ENCODE measurements around the gene CDH18. TPM values are rescaled to one million over a fixed set of nuclear protein-coding genes. Genes with fewer than 3 reads are reported as not detected.

The CDH18 gene
- total and polyA plus RNA-seq, 2 donors (not counting 1 experiment from before 2014, with no cell fraction given): 0.16 to 0.33 TPM

- H2AFZ ChIP-seq (ENCODE audit: low read length): no peak overlapping the region
- no peaks in the 10 kb centered on the region for H3K79me2 ChIP-seq (ENCODE audit: control insufficient read depth, insufficient read depth, low read length)
- no peaks in the 10 kb centered on the region for H3K27me3 ChIP-seq (ENCODE audit: control insufficient read depth, insufficient read depth, low read length)
- no peaks in the 10 kb centered on the region for H3K36me3 ChIP-seq (ENCODE audit: control insufficient read depth, insufficient read depth, low read length)
- no peak for DNase-seq (ENCODE audit: low read depth in 2 of 2)
- TF ChIP-seq CTCF (conservative IDR thresholded peaks at IDR 0.05 in 1 of 2, IDR thresholded peaks at IDR 0.05 in 1 of 2; ENCODE audit: low read depth in 1 of 2, low read length in 2 of 2): no peak
- TF ChIP-seq EZH2 (IDR thresholded peaks at IDR 0.05; ENCODE audit: low read length, missing control alignments): no peak
- H3K4me3 ChIP-seq (replicated peaks in 1 of 4; ENCODE audit: control extremely low read depth in 1 of 4, insufficient read depth in 1 of 4, low read depth in 3 of 4, low read length in 4 of 4): no peak overlapping the region
- no peaks in the 10 kb centered on the region for H4K20me1 ChIP-seq (ENCODE audit: control insufficient read depth, extremely low read depth, insufficient read depth, low read length)
- no peaks in the 10 kb centered on the region for H3K4me1 ChIP-seq (ENCODE audit: control insufficient read depth, extremely low read depth, insufficient read depth, low read length)
- H3K4me2 ChIP-seq (ENCODE audit: extremely low read depth, insufficient read depth, low read length): no peak overlapping the region
- no peak overlapping the region for H3K9ac ChIP-seq (ENCODE audit: insufficient read depth, low read length)
- no peaks in the 10 kb centered on the region for H3K9me3 ChIP-seq (ENCODE audit: control insufficient read depth, insufficient read depth, low read depth, low read length)
- no peak overlapping the region for H3K27ac ChIP-seq (ENCODE audit: insufficient read depth, low read length)
Observed at GRCh38 chr5:19605846-19606407, 382.1 kb downstream of the CDH18 start.

- Histone ChIP-seq H3K27me3 (ENCODE audit: control insufficient read depth, insufficient read depth, low read length) (no peaks in the 10 kb centered on the region), H3K4me3 (replicated peaks in 1 of 4; ENCODE audit: control extremely low read depth in 1 of 4, insufficient read depth in 1 of 4, low read depth in 3 of 4, low read length in 4 of 4) (no peak overlapping the region), H3K4me1 (ENCODE audit: control insufficient read depth, extremely low read depth, insufficient read depth, low read length) (no peaks in the 10 kb centered on the region), H4K20me1 (ENCODE audit: control insufficient read depth, extremely low read depth, insufficient read depth, low read length) (no peaks in the 10 kb centered on the region), H3K27ac (ENCODE audit: insufficient read depth, low read length) (no peak overlapping the region), H3K79me2 (ENCODE audit: control insufficient read depth, insufficient read depth, low read length) (no peaks in the 10 kb centered on the region), H3K4me2 (ENCODE audit: extremely low read depth, insufficient read depth, low read length) (no peak overlapping the region), H3K36me3 (ENCODE audit: control insufficient read depth, insufficient read depth, low read length) (no peaks in the 10 kb centered on the region), H3K9me3 (ENCODE audit: control insufficient read depth, insufficient read depth, low read depth, low read length) (no peaks in the 10 kb centered on the region), H3K9ac (ENCODE audit: insufficient read depth, low read length) (no peak overlapping the region), H2AFZ (ENCODE audit: low read length) (no peak overlapping the region)
- no peak for DNase-seq (ENCODE audit: low read depth in 2 of 2)
- TF ChIP-seq CTCF (conservative IDR thresholded peaks at IDR 0.05 in 1 of 2, IDR thresholded peaks at IDR 0.05 in 1 of 2; ENCODE audit: low read depth in 1 of 2, low read length in 2 of 2): no peak
- no peak for TF ChIP-seq EZH2 (IDR thresholded peaks at IDR 0.05; ENCODE audit: low read length, missing control alignments)
Observed at GRCh38 chr5:19584131-19584530, 403.9 kb downstream of the CDH18 start.

GRCh38 chr5:19577882-19578281 is 410.1 kb downstream of the CDH18 start:
- Histone ChIP-seq H3K79me2 (ENCODE audit: control insufficient read depth, insufficient read depth, low read length) (no peaks in the 10 kb centered on the region), H3K36me3 (ENCODE audit: control insufficient read depth, insufficient read depth, low read length) (no peaks in the 10 kb centered on the region), H3K27me3 (ENCODE audit: control insufficient read depth, insufficient read depth, low read length) (no peaks in the 10 kb centered on the region), H3K9ac (ENCODE audit: insufficient read depth, low read length) (no peak overlapping the region), H3K27ac (ENCODE audit: insufficient read depth, low read length) (no peak overlapping the region), H3K9me3 (ENCODE audit: control insufficient read depth, insufficient read depth, low read depth, low read length) (no peaks in the 10 kb centered on the region), H3K4me3 (replicated peaks in 1 of 4; ENCODE audit: control extremely low read depth in 1 of 4, insufficient read depth in 1 of 4, low read depth in 3 of 4, low read length in 4 of 4) (no peak overlapping the region), H3K4me2 (ENCODE audit: extremely low read depth, insufficient read depth, low read length) (no peak overlapping the region), H4K20me1 (ENCODE audit: control insufficient read depth, extremely low read depth, insufficient read depth, low read length) (no peaks in the 10 kb centered on the region), H3K4me1 (ENCODE audit: control insufficient read depth, extremely low read depth, insufficient read depth, low read length) (no peaks in the 10 kb centered on the region), H2AFZ (ENCODE audit: low read length) (no peak overlapping the region)
- no peak for TF ChIP-seq EZH2 (IDR thresholded peaks at IDR 0.05; ENCODE audit: low read length, missing control alignments)
- no peak for TF ChIP-seq CTCF (conservative IDR thresholded peaks at IDR 0.05 in 1 of 2, IDR thresholded peaks at IDR 0.05 in 1 of 2; ENCODE audit: low read depth in 1 of 2, low read length in 2 of 2)
- peak in 1 of 2 donors; percentile 1 for DNase-seq (ENCODE audit: low read depth in 2 of 2)

Data from fibroblast of lung (primary cell).